HG02973 (cell line): ENCODE data around the gene PFKL.

Experiments used
- ATAC-seq: cut with Tn5 transposase; IDR thresholded peaks from one replicate; pipeline ENCODE4 v1.9.1; 2021; ENCODE audit warnings: moderate library complexity; ENCODE audit not compliant: unreplicated experiment

The PFKL gene

GRCh38 chr21:44374601-44375280, 74.9 kb downstream of the PFKL start:
- no peak for ATAC-seq

DNA sequence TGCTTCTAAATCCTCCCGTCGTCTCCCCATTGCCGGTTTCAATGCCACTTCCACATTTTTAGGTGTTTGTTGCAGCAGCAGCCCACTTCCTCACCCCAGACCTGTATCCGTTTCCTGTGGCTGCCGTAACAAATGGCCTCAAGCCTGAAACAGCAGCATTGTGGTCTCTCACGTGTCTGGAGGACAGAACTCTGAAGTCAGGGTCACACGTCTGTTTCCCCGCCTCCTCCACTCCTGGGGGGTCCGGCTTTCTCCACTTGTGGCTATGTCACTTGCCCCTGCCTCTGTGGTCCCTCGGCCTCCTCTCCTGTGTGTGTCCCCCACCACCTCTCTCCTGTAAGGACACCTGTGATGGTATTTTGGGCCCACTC, 75.4 kb downstream of the PFKL start:
- no peak for ATAC-seq

DNA sequence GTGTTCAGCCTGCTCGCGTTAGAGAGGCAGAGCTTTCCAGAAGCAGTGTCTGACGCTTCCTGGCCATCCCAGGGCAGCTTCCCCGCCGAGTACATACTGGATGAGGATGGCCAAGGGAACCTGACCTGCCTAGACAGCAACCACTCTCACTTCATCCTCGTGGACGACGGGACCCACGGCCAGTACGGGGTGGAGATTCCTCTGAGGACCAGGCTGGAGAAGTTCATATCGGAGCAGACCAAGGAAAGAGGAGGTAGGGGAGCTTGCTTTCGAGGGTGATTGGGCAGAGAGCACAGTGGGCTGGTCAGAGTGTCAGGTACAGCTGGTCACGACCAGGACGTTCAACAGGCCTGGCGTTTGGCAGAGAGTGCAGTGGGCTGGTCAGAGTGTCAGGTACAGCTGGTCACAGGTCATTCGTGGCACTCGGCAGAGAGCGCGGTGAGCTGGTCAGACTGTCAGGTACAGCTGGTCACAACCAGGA, 75.9 kb downstream of the PFKL start:
- no peak for ATAC-seq

GRCh38 chr21:44376606-44377005, 76.8 kb downstream of the PFKL start:
- no peak for ATAC-seq
